ENCODE results near the gene CBFA2T3. TPM values are rescaled to one million over a fixed set of nuclear protein-coding genes. Genes with fewer than 3 reads are reported as not detected.
"Not testable (repeated sequence)": the region's sequence is repeated elsewhere in the genome, so short reads cannot be mapped to it uniquely, and the experiment has no call there.

CBFA2T3 gene
- total RNA-seq, 1 donor from 2014 or later = not detected

- Mint-ChIP-seq H3K4me1 (ENCODE audit: low read depth) (peaks cover 3% of the 10 kb centered on the region), H3K36me3 (ENCODE audit: low read depth) (no peaks in the 10 kb centered on the region), H3K9me3 (ENCODE audit: low read depth) (no peaks in the 10 kb centered on the region), H3K27ac (ENCODE audit: unreplicated experiment) (no peak overlapping the region), H3K27me3 (ENCODE audit: low read depth) (peaks cover 13% of the 10 kb centered on the region), H3K4me3 (ENCODE audit: unreplicated experiment) (no peak overlapping the region)
- no peak for TF ChIP-seq CTCF (IDR thresholded peaks at IDR 0.05)
- no peak for DNase-seq (ENCODE audit: low spot score)
Observed at GRCh38 chr16:88894681-88895300, 82.2 kb downstream of the CBFA2T3 start.

- not testable (repeated sequence) for H3K36me3 Mint-ChIP-seq (ENCODE audit: low read depth); H3K9me3 Mint-ChIP-seq (ENCODE audit: low read depth); H3K4me1 Mint-ChIP-seq (ENCODE audit: low read depth); DNase-seq (ENCODE audit: low spot score); H3K4me3 Mint-ChIP-seq (ENCODE audit: unreplicated experiment); H3K27ac Mint-ChIP-seq (ENCODE audit: unreplicated experiment)
- peaks cover 13% of the 10 kb centered on the region for H3K27me3 Mint-ChIP-seq (ENCODE audit: low read depth)
Observed at GRCh38 chr16:88894266-88894665, 82.7 kb downstream of the CBFA2T3 start.

GRCh38 chr16:88893127-88893968, 83.7 kb downstream of the CBFA2T3 start:
- no peaks in the 10 kb centered on the region for H3K9me3 Mint-ChIP-seq (ENCODE audit: low read depth)
- H3K36me3 Mint-ChIP-seq (ENCODE audit: low read depth) = no peaks in the 10 kb centered on the region
- H3K27me3 Mint-ChIP-seq (ENCODE audit: low read depth) = peaks cover 13% of the 10 kb centered on the region
- no peak for TF ChIP-seq CTCF (IDR thresholded peaks at IDR 0.05)
- no peak for DNase-seq (ENCODE audit: low spot score)
- H3K4me1 Mint-ChIP-seq (ENCODE audit: low read depth) = peaks cover 3% of the 10 kb centered on the region
- no peak overlapping the region for H3K27ac Mint-ChIP-seq (ENCODE audit: unreplicated experiment)
- no peak overlapping the region for H3K4me3 Mint-ChIP-seq (ENCODE audit: unreplicated experiment)

- H3K27ac Mint-ChIP-seq (ENCODE audit: unreplicated experiment) = no peak overlapping the region
- peaks cover 13% of the 10 kb centered on the region for H3K27me3 Mint-ChIP-seq (ENCODE audit: low read depth)
- no peaks in the 10 kb centered on the region for H3K4me1 Mint-ChIP-seq (ENCODE audit: low read depth)
- TF ChIP-seq CTCF (IDR thresholded peaks at IDR 0.05) = no peak
- no peak for DNase-seq (ENCODE audit: low spot score)
- H3K4me3 Mint-ChIP-seq (ENCODE audit: unreplicated experiment) = no peak overlapping the region
- H3K9me3 Mint-ChIP-seq (ENCODE audit: low read depth) = no peaks in the 10 kb centered on the region
- no peaks in the 10 kb centered on the region for H3K36me3 Mint-ChIP-seq (ENCODE audit: low read depth)
Observed at GRCh38 chr16:88892065-88892464, 84.9 kb downstream of the CBFA2T3 start.

GRCh38 chr16:88891083-88891482, 85.9 kb downstream of the CBFA2T3 start:
- H3K27ac Mint-ChIP-seq (ENCODE audit: unreplicated experiment) = no peak overlapping the region
- H3K4me1 Mint-ChIP-seq (ENCODE audit: low read depth) = no peaks in the 10 kb centered on the region
- H3K9me3 Mint-ChIP-seq (ENCODE audit: low read depth) = no peaks in the 10 kb centered on the region
- no peak for TF ChIP-seq CTCF (IDR thresholded peaks at IDR 0.05)
- H3K27me3 Mint-ChIP-seq (ENCODE audit: low read depth) = peaks cover 13% of the 10 kb centered on the region
- H3K4me3 Mint-ChIP-seq (ENCODE audit: unreplicated experiment) = no peak overlapping the region
- H3K36me3 Mint-ChIP-seq (ENCODE audit: low read depth) = no peaks in the 10 kb centered on the region
- DNase-seq (ENCODE audit: low spot score) = no peak

- not testable (repeated sequence) for H3K4me1 Mint-ChIP-seq (ENCODE audit: low read depth); H3K36me3 Mint-ChIP-seq (ENCODE audit: low read depth)
- H3K27me3 Mint-ChIP-seq (ENCODE audit: low read depth) = peaks cover 13% of the 10 kb centered on the region
Observed at GRCh38 chr16:88889702-88890352, 87.2 kb downstream of the CBFA2T3 start.

More at GRCh38 chr16:88889702-88890352, 87.2 kb downstream of the CBFA2T3 start:
- H3K27ac Mint-ChIP-seq (ENCODE audit: unreplicated experiment); H3K9me3 Mint-ChIP-seq (ENCODE audit: low read depth); DNase-seq (ENCODE audit: low spot score); H3K4me3 Mint-ChIP-seq (ENCODE audit: unreplicated experiment): not testable (repeated sequence)

Measured in chondrocyte (in vitro differentiated cells).